Aorta (tissue), 5 donors: ENCODE results near the gene KCNIP3. TPM values are rescaled to one million over a fixed set of nuclear protein-coding genes. Genes with fewer than 3 reads are reported as not detected.
"Not testable (repeated sequence)": the region's sequence is repeated elsewhere in the genome, so short reads cannot be mapped to it uniquely, and the experiment has no call there.

Source experiments
- ATAC-seq: fragments of 200-7000 bp; cut with Tn5 transposase; one replicate; pipeline ENCODE4 v1.9.1; 2022; ENCODE audit warnings: moderate library complexity; ENCODE audit not compliant: low FRiP score
- DNase-seq, 2 donors: peaks; one replicate each; pipeline ENCODE4 v3.0.0-alpha.2; 2020
- H3K27ac ChIP-seq, 2 donors: one replicate each; pipeline ENCODE4 v1.5.1; 2013; ENCODE audit warnings: low read length in 2 of 2, mild to moderate bottlenecking in 2 of 2, moderate library complexity in 2 of 2, control low read depth in 1 of 2, inconsistent platforms in 1 of 2, low read depth in 1 of 2
- H3K27me3 ChIP-seq, 2 donors: one replicate each; pipeline ENCODE4 v1.6.1; 2013; ENCODE audit warnings: control low read depth in 1 of 2, low read length in 1 of 2, mild to moderate bottlenecking in 1 of 2, moderate library complexity in 1 of 2; ENCODE audit not compliant: insufficient read depth in 2 of 2, control insufficient read depth in 1 of 2
- H3K36me3 ChIP-seq, 2 donors: one replicate each; pipeline ENCODE4 v1.6.1; 2013; ENCODE audit warnings: control low read depth in 1 of 2, low read length in 1 of 2, mild to moderate bottlenecking in 1 of 2; ENCODE audit not compliant: insufficient read depth in 2 of 2, control insufficient read depth in 1 of 2
- H3K4me1 ChIP-seq, 2 donors: one replicate each; pipeline ENCODE4 v1.6.1; 2013; ENCODE audit warnings: low read length in 2 of 2, control low read depth in 1 of 2, mild to moderate bottlenecking in 1 of 2, moderate library complexity in 1 of 2; ENCODE audit not compliant: insufficient read depth in 2 of 2, control insufficient read depth in 1 of 2
- H3K4me3 ChIP-seq, 2 donors: one replicate each; pipeline ENCODE4 v1.5.1; 2013; ENCODE audit warnings: low read length in 2 of 2, control low read depth in 1 of 2, mild to moderate bottlenecking in 1 of 2
- H3K9me3 ChIP-seq: one replicate; pipeline ENCODE4 v1.6.1; 2013; ENCODE audit warnings: mild to moderate bottlenecking, low read length; ENCODE audit not compliant: control insufficient read depth
- WGBS, 2 donors: extraction: QIAGEN DNeasy Blood & Tissue Kit; methylation state at CpG; one replicate each; pipeline ENCODE4 v1.1.7; 2013; 5-methylcytosine and 5-hydroxymethylcytosine counted together
- intact Hi-C, 2 donors: fragments of 100-400 bp; cut with DNase I; formaldehyde crosslinking; loops; one replicate each; pipeline versions ENCODE4 v1.14.2 to v1.15.0; 2022
- polyA plus RNA-seq, 2 donors: library from polyadenylated mRNA; stranded (reverse); fragments of 200-250 nt; gene quantifications; one replicate each; pipeline ENCODE4 v1.2.3, GENCODE V29; 2013
- total RNA-seq, 2 donors: library from RNA; stranded (reverse); fragmentation: NEBNext Ultra II Directional; extraction: Animal tissue kit (Norgen Biotek cat#: 25700); gene quantifications; one replicate each; pipeline ENCODE4 v1.2.1, GENCODE V29; 2021
- donor health status: healthy with polysubstance abuse.
- donor health status: Bipolar disorder and iron deficiency.
- donor health status: DM: no; HTN: no; CAD: no.
- donor health status: DM: no; HTN: no; CAD: no.
- donor health status: DM: yes; HTN: yes; CAD: no.

The KCNIP3 gene
- total and polyA plus RNA-seq, 4 donors, result 2.9 to 10.7 (median 7.7) TPM

DNA sequence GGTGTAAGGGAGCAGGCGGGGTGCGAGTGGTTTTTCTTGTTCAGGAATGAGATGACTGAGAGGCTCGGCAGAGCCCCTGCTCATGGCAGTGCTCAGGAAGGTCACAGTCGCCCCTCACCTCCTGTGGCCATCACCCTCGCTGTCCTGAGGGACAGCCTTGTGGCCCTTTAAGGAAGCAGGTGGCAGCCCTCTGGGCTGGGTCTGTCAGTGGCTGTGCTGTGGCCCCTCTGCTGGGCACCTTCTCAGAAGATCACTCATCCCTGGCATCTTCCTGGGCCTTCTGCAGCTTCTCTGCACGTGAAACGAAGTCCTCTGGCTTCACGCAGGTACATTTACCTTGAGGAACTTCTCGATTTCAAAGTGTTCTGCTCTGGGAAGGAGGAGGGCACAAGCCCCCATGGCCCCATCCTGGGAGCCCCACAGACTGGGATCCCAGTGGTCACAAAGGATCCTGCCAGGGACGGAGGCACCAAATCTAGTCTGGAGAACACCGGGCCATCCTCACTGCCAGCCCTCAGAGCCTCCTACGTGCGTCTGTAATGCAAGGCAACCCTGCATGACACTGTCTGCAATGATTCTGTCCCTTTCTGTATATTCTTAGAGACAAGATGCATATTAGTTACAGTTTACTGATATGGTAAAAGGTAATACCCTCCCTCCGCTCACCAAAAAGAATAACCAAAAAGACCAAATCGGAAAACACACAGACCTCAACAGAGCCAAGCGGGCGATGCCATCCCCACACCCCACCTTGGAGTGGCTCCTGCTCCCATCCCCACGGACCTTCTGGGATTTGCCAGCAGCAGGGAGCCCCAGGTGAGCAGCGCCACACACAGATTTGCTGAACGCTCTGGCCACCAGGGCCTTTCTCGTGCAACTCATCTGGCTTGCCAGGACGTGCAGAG is 79.4 kb downstream of the KCNIP3 start:
- ATAC-seq (no peak), DNase-seq (peak in 1 of 2 donors; percentile 64)
- 92% methylated on average over 22 of the region's 22 CpGs for WGBS, 2 donors
- Histone ChIP-seq H3K36me3 (no peaks in the 10 kb centered on the region), H3K4me1 (no peaks in the 10 kb centered on the region), H3K27me3 (no peaks in the 10 kb centered on the region), H3K9me3 (no peaks in the 10 kb centered on the region), H3K4me3 (no peak overlapping the region), H3K27ac (no peak overlapping the region)
- intact Hi-C loops, result no loop called here

- H3K27me3 ChIP-seq, result no peaks in the 10 kb centered on the region
- H3K4me3 ChIP-seq, result no peak overlapping the region
- DNase-seq (peak in 1 of 2 donors; percentile 65), ATAC-seq (no peak)
- H3K36me3 ChIP-seq, result no peaks in the 10 kb centered on the region
- H3K4me1 ChIP-seq, result no peaks in the 10 kb centered on the region
- 93 to 94% methylated on average over 17 of the region's 17 CpGs for WGBS, 2 donors
- H3K9me3 ChIP-seq, result no peaks in the 10 kb centered on the region
- intact Hi-C loops, result no loop called here
- no peak overlapping the region for H3K27ac ChIP-seq
Observed at GRCh38 chr2:95377216-95378123, 80.3 kb downstream of the KCNIP3 start.

DNA sequence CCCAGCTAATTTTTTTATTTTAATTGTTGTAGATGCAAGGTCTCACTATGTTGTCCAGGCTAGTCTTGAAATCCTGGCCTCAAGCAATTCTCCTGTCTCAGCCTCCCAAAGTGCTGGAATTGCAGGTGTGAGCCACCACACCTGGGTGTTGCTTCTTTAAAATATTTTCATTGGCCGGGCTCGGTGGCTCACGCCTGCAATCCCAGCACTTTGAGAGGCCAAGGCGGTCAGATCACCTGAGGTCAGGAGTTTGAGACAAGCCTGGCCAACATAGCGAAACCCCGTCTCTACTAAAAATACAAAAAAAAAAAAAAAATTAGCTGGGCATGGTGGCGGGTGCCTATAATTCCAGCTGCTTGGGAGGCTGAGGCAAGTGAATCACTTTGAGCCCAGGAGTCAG is 81.1 kb downstream of the KCNIP3 start:
- intact Hi-C loops, result not testable (repeated sequence)

DNA sequence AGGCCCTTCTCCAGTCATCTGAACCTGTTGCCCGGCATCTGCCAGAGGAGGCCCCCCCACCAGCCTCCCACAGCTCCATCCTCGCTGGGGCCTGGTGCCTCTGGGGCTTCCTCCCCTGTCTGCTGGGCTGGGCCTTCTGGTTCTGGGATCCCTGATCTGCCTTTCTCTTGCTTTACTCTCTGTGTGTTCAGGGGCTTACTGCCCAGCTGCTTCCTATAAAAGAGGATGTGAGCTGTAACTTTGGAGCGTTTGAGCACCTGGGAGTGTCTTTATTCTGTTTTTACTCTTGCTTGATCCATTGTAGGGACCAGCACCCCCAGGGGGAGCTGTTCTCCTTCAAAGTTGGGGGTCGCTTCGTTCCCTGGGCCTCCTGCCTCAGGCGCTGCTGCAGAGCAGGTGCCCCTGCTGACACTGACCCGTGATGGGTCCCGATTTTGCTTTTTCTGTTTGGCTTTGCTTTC is 82.3 kb downstream of the KCNIP3 start:
- intact Hi-C loops, result no loop called here
- H3K4me1 ChIP-seq, result no peaks in the 10 kb centered on the region
- 72 to 73% methylated on average over 8 of the region's 8 CpGs for WGBS, 2 donors
- H3K4me3 ChIP-seq, result no peak overlapping the region
- H3K9me3 ChIP-seq, result no peaks in the 10 kb centered on the region
- H3K36me3 ChIP-seq, result no peaks in the 10 kb centered on the region
- DNase-seq, result no peak
- no peak overlapping the region for H3K27ac ChIP-seq
- no peaks in the 10 kb centered on the region for H3K27me3 ChIP-seq
- no peak for ATAC-seq

More for the DNA sequence above, 81.1 kb downstream of the KCNIP3 start:
- H3K27ac ChIP-seq, H3K9me3 ChIP-seq, ATAC-seq, H3K4me1 ChIP-seq, H3K36me3 ChIP-seq, H3K4me3 ChIP-seq, H3K27me3 ChIP-seq: not testable (repeated sequence)
- peak in 1 of 2 donors; percentile 23 for DNase-seq
- WGBS, 2 donors, result 95 to 97% methylated on average over 7 of the region's 7 CpGs

DNA sequence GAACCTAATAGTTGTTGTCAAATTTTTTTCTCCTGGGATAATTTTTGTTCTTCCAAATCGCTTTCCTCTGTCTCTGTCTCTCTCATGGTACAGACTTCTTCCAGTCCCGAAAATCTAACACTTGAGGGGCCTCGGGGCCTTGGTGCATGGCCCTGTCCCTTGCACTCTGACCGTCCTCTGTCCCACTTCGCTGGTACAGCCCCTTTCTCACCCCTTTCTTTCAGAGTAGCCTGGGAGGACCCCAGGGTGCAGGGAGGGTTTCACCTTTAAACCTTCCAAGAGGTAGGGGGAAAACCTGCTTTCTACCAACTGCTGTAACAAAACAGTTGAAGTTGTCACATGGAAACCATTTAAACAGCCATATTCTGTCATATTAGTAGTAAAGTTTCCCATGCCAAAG is 83.1 kb downstream of the KCNIP3 start:
- H3K36me3 ChIP-seq, result no peaks in the 10 kb centered on the region
- ATAC-seq (no peak), DNase-seq (no peak)
- no peaks in the 10 kb centered on the region for H3K27me3 ChIP-seq
- H3K27ac ChIP-seq, result no peak overlapping the region
- H3K4me1 ChIP-seq, result no peaks in the 10 kb centered on the region
- WGBS, 2 donors, result 91% methylated on average over 5 of the region's 5 CpGs
- H3K4me3 ChIP-seq, result no peak overlapping the region
- intact Hi-C loops, result no loop called here
- H3K9me3 ChIP-seq, result no peaks in the 10 kb centered on the region

DNA sequence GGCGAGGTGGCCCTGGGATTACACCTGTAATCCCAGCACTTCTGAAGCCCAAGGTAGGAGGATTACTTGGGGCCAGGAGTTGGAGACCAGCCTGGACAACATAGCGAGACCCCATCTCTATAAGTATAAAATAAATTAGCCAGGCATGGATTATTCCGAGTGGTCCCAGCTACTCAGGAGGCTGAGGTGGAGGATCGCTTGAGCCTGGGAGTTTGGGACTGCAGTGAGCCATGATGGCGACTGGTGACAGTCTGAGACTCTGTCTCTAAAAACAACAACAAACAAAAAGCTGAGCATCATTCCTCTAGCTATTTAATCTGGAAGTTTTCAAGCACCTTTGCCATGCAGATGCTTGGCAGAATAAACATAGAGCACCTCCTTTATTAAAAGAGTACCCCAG is 83.6 kb downstream of the KCNIP3 start:
- no peaks in the 10 kb centered on the region for H3K9me3 ChIP-seq
- no peaks in the 10 kb centered on the region for H3K36me3 ChIP-seq
- intact Hi-C loops, result no loop called here
- ATAC-seq (no peak), DNase-seq (no peak)
- no peak overlapping the region for H3K27ac ChIP-seq
- H3K27me3 ChIP-seq, result no peaks in the 10 kb centered on the region
- H3K4me3 ChIP-seq, result no peak overlapping the region
- WGBS, 2 donors, result 92 to 93% methylated on average over 5 of the region's 5 CpGs
- no peaks in the 10 kb centered on the region for H3K4me1 ChIP-seq

DNA sequence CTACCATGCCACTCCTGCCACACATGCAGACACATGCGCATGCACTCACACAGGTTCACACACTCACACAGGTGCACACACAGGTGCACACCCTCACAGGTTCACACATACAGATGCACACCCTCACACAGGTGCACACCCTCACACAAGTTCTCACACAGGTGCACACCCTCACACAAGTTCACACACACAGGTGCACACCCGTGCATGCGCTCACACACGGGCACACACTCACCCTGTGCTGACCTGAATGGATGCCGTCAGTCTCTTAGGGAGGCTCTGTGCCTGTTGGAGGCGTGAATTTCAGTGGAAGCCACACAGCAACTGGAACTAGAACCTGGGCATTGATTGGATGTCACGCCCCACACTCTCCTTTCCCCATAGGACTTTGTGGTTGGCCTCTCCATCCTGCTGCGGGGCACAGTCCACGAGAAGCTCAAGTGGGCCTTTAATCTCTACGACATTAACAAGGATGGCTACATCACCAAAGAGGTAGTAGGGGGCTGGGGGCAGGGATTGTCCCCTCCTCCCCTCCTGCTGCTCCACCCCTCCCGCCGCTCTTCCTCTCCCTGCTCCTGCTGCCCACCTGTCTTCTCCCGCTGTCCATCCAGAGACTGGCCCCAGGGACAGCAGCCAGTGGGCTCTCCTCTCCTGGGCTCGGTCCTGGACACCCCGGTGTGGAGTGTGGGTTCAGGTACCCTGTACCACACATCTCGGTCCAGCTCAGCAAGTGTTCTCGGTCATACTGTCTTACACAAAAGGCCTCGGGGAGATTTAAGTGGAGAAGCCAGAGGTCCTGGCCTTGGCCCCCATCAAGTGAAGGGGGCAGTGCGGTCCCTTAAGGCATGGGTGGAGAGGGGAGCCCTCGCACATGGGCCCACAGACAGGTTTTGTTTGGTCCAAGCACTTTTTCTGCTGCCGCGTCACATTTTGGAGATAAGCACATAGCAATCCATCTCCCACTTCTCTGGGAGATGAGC is 84.4 kb downstream of the KCNIP3 start:
- H3K27ac ChIP-seq, result no peak overlapping the region
- H3K36me3 ChIP-seq, result no peaks in the 10 kb centered on the region
- intact Hi-C loops, result no loop called here
- H3K4me1 ChIP-seq, result no peaks in the 10 kb centered on the region
- ATAC-seq (no peak), DNase-seq (no peak)
- H3K27me3 ChIP-seq, result no peaks in the 10 kb centered on the region
- no peaks in the 10 kb centered on the region for H3K9me3 ChIP-seq
- H3K4me3 ChIP-seq, result no peak overlapping the region
- WGBS, 2 donors, result 91 to 94% methylated on average over 22 of the region's 22 CpGs

GRCh38 chr2:95382192-95382591 is 85.0 kb downstream of the KCNIP3 start:
- intact Hi-C loops, result no loop called here
- no peak for ATAC-seq
- H3K27ac ChIP-seq, result no peak overlapping the region
- no peaks in the 10 kb centered on the region for H3K9me3 ChIP-seq
- no peak overlapping the region for H3K4me3 ChIP-seq
- no peaks in the 10 kb centered on the region for H3K4me1 ChIP-seq
- no peaks in the 10 kb centered on the region for H3K27me3 ChIP-seq
- DNase-seq, result peak in 1 of 2 donors; percentile 73
- 97% methylated on average over 20 of the region's 20 CpGs for WGBS, 2 donors
- no peaks in the 10 kb centered on the region for H3K36me3 ChIP-seq
